Activated naive CD4-positive, alpha-beta T cell treated with anti-CD3 and anti-CD28 coated beads, Interleukin-2, amount 10 ng/mL, durations not matched to agents 7 days and 5 days (primary cell): ENCODE results near the gene ZW10.

Source experiments
- CTCF ChIA-PET: fragments of 350-600 bp; sonication (Branson Sonifier 250); formaldehyde crosslinking; loops from one replicate; lab custom pipeline; 2021; ENCODE audit warnings: antibody characterized with exemption; lab: Charles Lee
- DNase-seq: peaks from one replicate; pipeline ENCODE4 v3.0.0-alpha.2; 2020
- H3K27ac Mint-ChIP-seq: one replicate; pipeline ENCODE4 v1.8.0; 2021; ENCODE audit warnings: mild to moderate bottlenecking, moderate library complexity, mixed read lengths
- H3K27me3 Mint-ChIP-seq: one replicate; pipeline ENCODE4 v1.8.0; 2021; ENCODE audit warnings: mild to moderate bottlenecking, mixed read lengths
- H3K36me3 Mint-ChIP-seq: one replicate; pipeline ENCODE4 v1.8.0; 2021; ENCODE audit warnings: mixed read lengths
- H3K4me1 Mint-ChIP-seq: one replicate; pipeline ENCODE4 v1.8.0; 2021; ENCODE audit warnings: mixed read lengths
- H3K4me3 Mint-ChIP-seq: one replicate; pipeline ENCODE4 v1.8.0; 2021; ENCODE audit warnings: mild to moderate bottlenecking, moderate library complexity, mixed read lengths
- H3K9me3 Mint-ChIP-seq: one replicate; pipeline ENCODE4 v1.8.0; 2021; ENCODE audit warnings: mixed read lengths

ZW10 gene

GRCh38 chr11:113697756-113698407 lies 75.6 kb downstream of the ZW10 start:
- Mint-ChIP-seq H3K9me3 (peaks cover 2% of the 10 kb centered on the region), H3K4me1 (no peaks in the 10 kb centered on the region), H3K36me3 (no peaks in the 10 kb centered on the region), H3K27me3 (no peaks in the 10 kb centered on the region), H3K27ac (no peak overlapping the region), H3K4me3 (no peak overlapping the region)
- CTCF ChIA-PET: no interaction called here
- DNase-seq: no peak

- H3K4me3 Mint-ChIP-seq: no peak overlapping the region
- peaks cover under 1% of the 10 kb centered on the region for H3K9me3 Mint-ChIP-seq
- no peak for DNase-seq
- CTCF ChIA-PET: no interaction called here
- no peaks in the 10 kb centered on the region for H3K4me1 Mint-ChIP-seq
- H3K27ac Mint-ChIP-seq: no peak overlapping the region
- no peaks in the 10 kb centered on the region for H3K36me3 Mint-ChIP-seq
- no peaks in the 10 kb centered on the region for H3K27me3 Mint-ChIP-seq
Measured at GRCh38 chr11:113697111-113697510, 76.4 kb downstream of the ZW10 start.

- no peaks in the 10 kb centered on the region for H3K27me3 Mint-ChIP-seq
Measured at GRCh38 chr11:113695207-113695606, 78.3 kb downstream of the ZW10 start.

GRCh38 chr11:113694390-113694789 lies 79.1 kb downstream of the ZW10 start:
- Mint-ChIP-seq H3K4me1 (no peaks in the 10 kb centered on the region), H3K36me3 (no peaks in the 10 kb centered on the region), H3K27ac (no peak overlapping the region), H3K27me3 (no peaks in the 10 kb centered on the region), H3K4me3 (no peak overlapping the region), H3K9me3 (no peaks in the 10 kb centered on the region)
- DNase-seq: no peak
- CTCF ChIA-PET: no interaction called here

More at GRCh38 chr11:113695207-113695606, 78.3 kb downstream of the ZW10 start:
- H3K4me3 Mint-ChIP-seq: no peak overlapping the region
- H3K9me3 Mint-ChIP-seq: no peaks in the 10 kb centered on the region
- H3K36me3 Mint-ChIP-seq: no peaks in the 10 kb centered on the region
- CTCF ChIA-PET: no interaction called here
- DNase-seq: no peak
- H3K4me1 Mint-ChIP-seq: no peaks in the 10 kb centered on the region
- H3K27ac Mint-ChIP-seq: no peak overlapping the region

GRCh38 chr11:113693030-113693429 lies 80.5 kb downstream of the ZW10 start:
- Mint-ChIP-seq H3K4me1 (no peaks in the 10 kb centered on the region), H3K4me3 (no peak overlapping the region), H3K27me3 (no peaks in the 10 kb centered on the region), H3K36me3 (no peaks in the 10 kb centered on the region), H3K9me3 (no peaks in the 10 kb centered on the region), H3K27ac (no peak overlapping the region)
- no peak for DNase-seq
- CTCF ChIA-PET: no interaction called here

GRCh38 chr11:113690619-113691569 lies 82.6 kb downstream of the ZW10 start:
- H3K27ac Mint-ChIP-seq: no peak overlapping the region
- H3K9me3 Mint-ChIP-seq: no peaks in the 10 kb centered on the region
- CTCF ChIA-PET: interaction anchor here (0.8 kb wide), 1 partner anchor 14 kb away, joined by 3 read pairs; no protein-coding TSS in a partner anchor
- no peaks in the 10 kb centered on the region for H3K27me3 Mint-ChIP-seq
- peak; percentile 30 for DNase-seq
- H3K4me3 Mint-ChIP-seq: no peak overlapping the region
- no peaks in the 10 kb centered on the region for H3K4me1 Mint-ChIP-seq
- H3K36me3 Mint-ChIP-seq: no peaks in the 10 kb centered on the region

- Mint-ChIP-seq H3K4me3 (no peak overlapping the region), H3K9me3 (no peaks in the 10 kb centered on the region), H3K4me1 (no peaks in the 10 kb centered on the region), H3K27ac (no peak overlapping the region), H3K36me3 (no peaks in the 10 kb centered on the region), H3K27me3 (no peaks in the 10 kb centered on the region)
- DNase-seq: no peak
- CTCF ChIA-PET: interaction anchor here (0.8 kb wide), 1 partner anchor 13 kb away, joined by 3 read pairs; no protein-coding TSS in a partner anchor
Measured at GRCh38 chr11:113689768-113690618, 83.5 kb downstream of the ZW10 start.

- CTCF ChIA-PET: no interaction called here
- no peak for DNase-seq
- no peaks in the 10 kb centered on the region for H3K36me3 Mint-ChIP-seq
Measured at GRCh38 chr11:113685654-113686359, 87.7 kb downstream of the ZW10 start.

GRCh38 chr11:113684496-113684895 lies 89.0 kb downstream of the ZW10 start:
- CTCF ChIA-PET: no interaction called here
- H3K4me3 Mint-ChIP-seq: no peak overlapping the region
- H3K9me3 Mint-ChIP-seq: no peaks in the 10 kb centered on the region
- DNase-seq: no peak
- no peaks in the 10 kb centered on the region for H3K27me3 Mint-ChIP-seq
- H3K36me3 Mint-ChIP-seq: no peaks in the 10 kb centered on the region
- no peaks in the 10 kb centered on the region for H3K4me1 Mint-ChIP-seq
- H3K27ac Mint-ChIP-seq: no peak overlapping the region

More at GRCh38 chr11:113685654-113686359, 87.7 kb downstream of the ZW10 start:
- no peaks in the 10 kb centered on the region for H3K27me3 Mint-ChIP-seq
- H3K27ac Mint-ChIP-seq: no peak overlapping the region
- no peaks in the 10 kb centered on the region for H3K4me1 Mint-ChIP-seq
- no peak overlapping the region for H3K4me3 Mint-ChIP-seq
- H3K9me3 Mint-ChIP-seq: no peaks in the 10 kb centered on the region

- Mint-ChIP-seq H3K36me3 (no peaks in the 10 kb centered on the region), H3K9me3 (no peaks in the 10 kb centered on the region), H3K4me1 (no peaks in the 10 kb centered on the region), H3K4me3 (no peak overlapping the region), H3K27ac (no peak overlapping the region), H3K27me3 (no peaks in the 10 kb centered on the region)
- CTCF ChIA-PET: no interaction called here
- no peak for DNase-seq
Measured at GRCh38 chr11:113683481-113684046, 89.9 kb downstream of the ZW10 start.
